ENCODE measurements around the gene CALCOCO1. TPM values are rescaled to one million over a fixed set of nuclear protein-coding genes. Genes with fewer than 3 reads are reported as not detected.

CALCOCO1 gene
- total RNA-seq, 2 donors from 2014 or later, result 29.6 to 118 TPM

GRCh38 chr12:53659571-53659981, 67.7 kb downstream of the CALCOCO1 start:
- ATAC-seq (replicated peaks), result no peak
- no peak overlapping the region for H3K4me3 Mint-ChIP-seq
- peak overlapping the region; percentile 7 for H3K27ac Mint-ChIP-seq
- peaks cover 32% of the 10 kb centered on the region for H3K36me3 Mint-ChIP-seq (ENCODE audit: low read depth)
- H3K9me3 Mint-ChIP-seq, result no peaks in the 10 kb centered on the region
- no peaks in the 10 kb centered on the region for H3K4me1 Mint-ChIP-seq
- H3K27me3 Mint-ChIP-seq, result no peaks in the 10 kb centered on the region

- peak overlapping the region; percentile 7 for H3K27ac Mint-ChIP-seq
- no peak for ATAC-seq (replicated peaks)
- no peaks in the 10 kb centered on the region for H3K27me3 Mint-ChIP-seq
- no peak overlapping the region for H3K4me3 Mint-ChIP-seq
- H3K9me3 Mint-ChIP-seq, result no peaks in the 10 kb centered on the region
- H3K4me1 Mint-ChIP-seq, result no peaks in the 10 kb centered on the region
- peaks cover 27% of the 10 kb centered on the region for H3K36me3 Mint-ChIP-seq (ENCODE audit: low read depth)
These were observed 68.2 kb downstream of the CALCOCO1 start for GRCh38 chr12:53659011-53659551.

Other genes starting within 250 kb of the CALCOCO1 start
- gene MAP3K12, start 228.0 kb downstream of the CALCOCO1 start, total RNA-seq, result 10 to 100 TPM; 18.2 to 20.4 TPM
- gene TARBP2, start 226.2 kb downstream of the CALCOCO1 start, total RNA-seq, result 10 to 100 TPM; 21.7 to 44.0 TPM
- not detected for gene NPFF, start 220.0 kb downstream of the CALCOCO1 start, total RNA-seq
- 10 to 100 TPM; 28.1 to 31.5 TPM for gene ATF7, start 101.1 kb downstream of the CALCOCO1 start, total RNA-seq
- 100 to 1,000 TPM; 278 to 324 TPM for gene ATP5MC2, start 51.4 kb downstream of the CALCOCO1 start, total RNA-seq
- not detected for gene CISTR, start 24.5 kb upstream of the CALCOCO1 start, total RNA-seq
- not detected for gene HOXC13, start 211.4 kb upstream of the CALCOCO1 start, total RNA-seq
- not detected for gene HOXC12, start 227.5 kb upstream of the CALCOCO1 start, total RNA-seq
- gene HOXC11, start 245.7 kb upstream of the CALCOCO1 start, total RNA-seq, result not detected
- not detected for gene HOTAIR, start 247.5 kb upstream of the CALCOCO1 start, total RNA-seq